HEK293T (cell line): ENCODE results near the gene CTPS2.
"Not testable (repeated sequence)": the region's sequence is repeated elsewhere in the genome, so short reads cannot be mapped to it uniquely, and the experiment has no call there.

ENCODE experiments used
- CTCF ChIA-PET: fragments of 350-600 bp; formaldehyde crosslinking; extraction: SDS; loops from one replicate; lab custom pipeline; 2021; ENCODE audit warnings: antibody characterized with exemption, inconsistent platforms; lab: Yijun Ruan, JAX
- POLR2A ChIA-PET: fragments of 350-600 bp; formaldehyde crosslinking; extraction: SDS; loops from one replicate; lab custom pipeline; 2020; ENCODE audit warnings: antibody characterized with exemption, inconsistent platforms; lab: Yijun Ruan, JAX
- DNase-seq: peaks from one replicate; pipeline ENCODE4 v3.0.0; 2012; ENCODE audit warnings: mixed read lengths; ENCODE audit errors: extremely low spot score
- ARNT ChIP-seq: fragments of 450-650 bp; IDR thresholded peaks from 2 replicates; pipeline ENCODE4 v1.6.1; 2017; ENCODE audit warnings: mild to moderate bottlenecking
- BHLHE40 ChIP-seq: fragments of 450-650 bp; IDR thresholded peaks from 2 replicates; pipeline ENCODE4 v1.6.1; 2016; ENCODE audit warnings: mild to moderate bottlenecking, moderate library complexity, borderline replicate concordance
- CTBP1 ChIP-seq: fragments of 450-650 bp; IDR thresholded peaks from 2 replicates; pipeline ENCODE4 v1.6.1; 2016; ENCODE audit warnings: borderline replicate concordance
- ELF4 ChIP-seq: fragments of 450-650 bp; IDR thresholded peaks from 2 replicates; pipeline ENCODE4 v1.6.1; 2017; ENCODE audit warnings: antibody characterized with exemption
- FOXA1 ChIP-seq: fragments of 450-650 bp; IDR thresholded peaks from 2 replicates; pipeline ENCODE4 v1.6.1; 2016; ENCODE audit warnings: mild to moderate bottlenecking
- FOXK2 ChIP-seq: fragments of 450-650 bp; IDR thresholded peaks from 2 replicates; pipeline ENCODE4 v1.6.1; 2016; ENCODE audit warnings: mild to moderate bottlenecking
- FOXM1 ChIP-seq: fragments of 450-650 bp; IDR thresholded peaks from 2 replicates; pipeline ENCODE4 v1.6.1; 2017; ENCODE audit warnings: mild to moderate bottlenecking, borderline replicate concordance
- HDGF ChIP-seq: fragments of 450-650 bp; IDR thresholded peaks from 2 replicates; pipeline ENCODE4 v1.6.1; 2017; ENCODE audit warnings: antibody characterized with exemption, borderline replicate concordance
- L3MBTL2 ChIP-seq: fragments of 450-650 bp; conservative IDR thresholded peaks from 2 replicates; pipeline ENCODE4 v1.6.1; 2016; ENCODE audit warnings: mild to moderate bottlenecking
- LEF1 ChIP-seq: fragments of 450-650 bp; IDR thresholded peaks from 2 replicates; pipeline ENCODE4 v1.6.1; 2017; ENCODE audit warnings: mild to moderate bottlenecking, borderline replicate concordance
- NFRKB ChIP-seq: fragments of 450-650 bp; IDR thresholded peaks from 2 replicates; pipeline ENCODE4 v1.6.1; 2016; ENCODE audit warnings: mild to moderate bottlenecking, moderate library complexity
- PKNOX1 ChIP-seq: fragments of 450-650 bp; IDR thresholded peaks from 2 replicates; pipeline ENCODE4 v1.6.1; 2016
- SP1 ChIP-seq: fragments of 450-650 bp; IDR thresholded peaks from 2 replicates; pipeline ENCODE4 v1.6.1; 2017
- SUZ12 ChIP-seq: fragments of 450-650 bp; IDR thresholded peaks from 2 replicates; pipeline ENCODE4 v1.6.1; 2016; ENCODE audit warnings: mild to moderate bottlenecking
- TARDBP ChIP-seq: fragments of 450-650 bp; IDR thresholded peaks from 2 replicates; pipeline ENCODE4 v1.6.1; 2016
- ZNF384 ChIP-seq: fragments of 450-650 bp; IDR thresholded peaks from 2 replicates; pipeline ENCODE4 v1.6.1; 2016

CTPS2 gene

GRCh38 chrX:16727637-16728036 lies 15.2 kb upstream of the CTPS2 start:
- CTCF ChIA-PET, result no interaction called here
- TF ChIP-seq ZNF384, result no peak
- POLR2A ChIA-PET, result no interaction called here
- no peak for DNase-seq

GRCh38 chrX:16726347-16726988 lies 14.0 kb upstream of the CTPS2 start:
- DNase-seq, CTCF ChIA-PET, POLR2A ChIA-PET: not testable (repeated sequence)

- DNase-seq, result no peak
- POLR2A ChIA-PET, result no interaction called here
- CTCF ChIA-PET, result no interaction called here
- no peak for TF ChIP-seq ZNF384
- TF ChIP-seq TARDBP, result no peak
- TF ChIP-seq L3MBTL2, result no peak
- TF ChIP-seq BHLHE40, result no peak
- TF ChIP-seq FOXK2, result no peak
- TF ChIP-seq HDGF, result no peak
- TF ChIP-seq SP1, result no peak
- TF ChIP-seq FOXM1, result no peak
- TF ChIP-seq SUZ12, result no peak
- TF ChIP-seq CTBP1, result no peak
- TF ChIP-seq PKNOX1, result no peak
- no peak for TF ChIP-seq ELF4
- no peak for TF ChIP-seq LEF1
- no peak for TF ChIP-seq NFRKB
- no peak for TF ChIP-seq ARNT
- no peak for TF ChIP-seq FOXA1
Measured at GRCh38 chrX:16725072-16725471, 12.6 kb upstream of the CTPS2 start.

GRCh38 chrX:16722481-16722880 lies 10.0 kb upstream of the CTPS2 start:
- TF ChIP-seq FOXM1 (no peak), ARNT (no peak), ELF4 (no peak), ZNF384 (no peak), FOXA1 (no peak), NFRKB (no peak), L3MBTL2 (no peak), LEF1 (no peak), SUZ12 (no peak), HDGF (no peak), FOXK2 (no peak), BHLHE40 (no peak), CTBP1 (no peak)
- POLR2A ChIA-PET, result interaction anchor here (4.5 kb wide), 1 partner anchor 11 kb away, joined by 23 read pairs; the partner anchor contains the start of gene CTPS2
- CTCF ChIA-PET, result no interaction called here
- DNase-seq, result no peak

- TF ChIP-seq NFRKB (no peak), PKNOX1 (0 out of 2 replicates have a peak, but pooled peaks have one; percentile 43), L3MBTL2 (peak; percentile 59), BHLHE40 (no peak), ZNF384 (no peak), ELF4 (peak; percentile 73; the same call in 1 of the 2 replicates), FOXK2 (no peak), FOXM1 (no peak), TARDBP (no peak), SUZ12 (no peak), LEF1 (no peak), FOXA1 (no peak), HDGF (no peak), CTBP1 (no peak), SP1 (no peak)
- ChIA-PET CTCF (interaction anchor here (0.8 kb wide), 1 partner anchor 52 kb away, joined by 5 read pairs; no protein-coding TSS in a partner anchor), POLR2A (interaction anchor here (0.8 to 4.5 kb wide), 26 partner anchors 8 to 163 kb away, joined by 3 to 23 read pairs (median 4); partner anchors contain the start of genes CTPS2 and TXLNG)
- DNase-seq, result peak; percentile 92
Measured at GRCh38 chrX:16719334-16720084, 7.0 kb upstream of the CTPS2 start, which contains the start of gene SYAP1. TSS of gene SYAP1 (plus strand) at chrX:16719612. CDS start at chrX:16719725, 113 bp downstream.

GRCh38 chrX:16718824-16719333 lies 6.4 kb upstream of the CTPS2 start:
- ChIA-PET POLR2A (interaction anchor here (0.8 to 4.5 kb wide), 20 partner anchors 7 to 155 kb away, joined by 3 to 23 read pairs (median 4); partner anchors contain the start of gene CTPS2), CTCF (no interaction called here)
- DNase-seq, result no peak
- no peak for TF ChIP-seq ZNF384
- no peak for TF ChIP-seq CTBP1
- no peak for TF ChIP-seq FOXA1
- TF ChIP-seq NFRKB, result no peak
- no peak for TF ChIP-seq LEF1
- TF ChIP-seq FOXK2, result no peak
- no peak for TF ChIP-seq HDGF
- no peak for TF ChIP-seq ARNT
- no peak for TF ChIP-seq BHLHE40
- no peak for TF ChIP-seq TARDBP
- no peak for TF ChIP-seq SP1
- TF ChIP-seq PKNOX1, result no peak

GRCh38 chrX:16716451-16716850 lies 4.0 kb upstream of the CTPS2 start:
- CTCF ChIA-PET, DNase-seq, POLR2A ChIA-PET: not testable (repeated sequence)

GRCh38 chrX:16715638-16716037 lies 3.2 kb upstream of the CTPS2 start:
- DNase-seq, CTCF ChIA-PET, POLR2A ChIA-PET: not testable (repeated sequence)
